Activated naive CD4-positive, alpha-beta T cell treated with anti-CD3 and anti-CD28 coated beads, Interleukin-2, amount 50 U/mL, for 24 hours (primary cell): ENCODE data around the gene PRRG4.
"Not testable (repeated sequence)": the region's sequence is repeated elsewhere in the genome, so short reads cannot be mapped to it uniquely, and the experiment has no call there.

ENCODE experiments used
- H3K27ac Mint-ChIP-seq: one replicate; pipeline ENCODE4 v1.8.0; 2021; ENCODE audit warnings: mild to moderate bottlenecking, mixed read lengths
- H3K27me3 Mint-ChIP-seq: one replicate; pipeline ENCODE4 v1.8.0; 2021; ENCODE audit warnings: mixed read lengths
- H3K36me3 Mint-ChIP-seq: one replicate; pipeline ENCODE4 v1.8.0; 2021; ENCODE audit warnings: mixed read lengths
- H3K4me1 Mint-ChIP-seq: one replicate; pipeline ENCODE4 v1.8.0; 2021; ENCODE audit warnings: mixed read lengths
- H3K4me3 Mint-ChIP-seq: one replicate; pipeline ENCODE4 v1.8.0; 2021; ENCODE audit warnings: mild to moderate bottlenecking, mixed read lengths
- H3K9me3 Mint-ChIP-seq: one replicate; pipeline ENCODE4 v1.8.0; 2021; ENCODE audit warnings: mixed read lengths

The PRRG4 gene

DNA sequence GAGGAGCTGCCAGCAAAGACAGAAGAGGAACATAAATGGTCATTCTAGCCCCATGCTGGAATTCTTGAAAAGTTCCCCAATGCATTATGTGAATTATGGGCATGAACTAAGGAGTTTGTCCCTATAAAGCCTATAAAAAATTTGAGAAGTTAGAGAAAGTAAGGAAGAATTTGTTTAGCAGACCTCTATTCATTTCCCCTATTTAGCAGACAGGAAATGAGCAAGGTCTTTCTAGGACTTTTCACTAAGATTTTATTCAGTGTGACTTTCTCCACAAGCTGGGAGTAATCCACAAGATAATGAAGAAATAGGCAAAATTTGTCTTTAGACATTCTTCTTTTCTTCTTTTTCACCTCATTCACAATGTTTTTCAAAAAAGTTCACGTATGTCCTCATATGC, 20.0 kb downstream of the PRRG4 start:
- Mint-ChIP-seq H3K36me3 (no peaks in the 10 kb centered on the region), H3K4me3 (no peak overlapping the region), H3K4me1 (peaks cover 8% of the 10 kb centered on the region), H3K9me3 (no peaks in the 10 kb centered on the region), H3K27ac (no peak overlapping the region), H3K27me3 (peaks cover 9% of the 10 kb centered on the region)

DNA sequence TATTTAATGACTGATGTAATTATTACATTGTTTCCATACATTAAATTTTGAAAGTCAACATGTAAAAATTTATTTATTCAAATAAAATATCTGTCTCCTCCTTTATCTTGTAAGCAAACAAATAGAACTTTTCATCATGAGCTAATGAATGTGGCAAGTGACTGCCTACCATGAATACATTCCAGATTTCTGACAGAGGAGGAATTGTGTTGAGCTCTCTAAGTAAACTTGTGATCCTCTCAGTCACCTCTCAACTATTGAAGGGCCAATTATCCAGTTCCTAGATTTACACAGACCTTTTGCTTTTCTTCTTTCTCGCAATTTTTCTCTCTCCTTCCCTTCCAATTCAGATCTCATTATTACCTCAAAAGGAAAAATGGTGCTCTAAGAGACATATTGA, 21.5 kb downstream of the PRRG4 start:
- H3K36me3 Mint-ChIP-seq: no peaks in the 10 kb centered on the region
- H3K4me3 Mint-ChIP-seq: no peak overlapping the region
- H3K4me1 Mint-ChIP-seq: peaks cover 8% of the 10 kb centered on the region

DNA sequence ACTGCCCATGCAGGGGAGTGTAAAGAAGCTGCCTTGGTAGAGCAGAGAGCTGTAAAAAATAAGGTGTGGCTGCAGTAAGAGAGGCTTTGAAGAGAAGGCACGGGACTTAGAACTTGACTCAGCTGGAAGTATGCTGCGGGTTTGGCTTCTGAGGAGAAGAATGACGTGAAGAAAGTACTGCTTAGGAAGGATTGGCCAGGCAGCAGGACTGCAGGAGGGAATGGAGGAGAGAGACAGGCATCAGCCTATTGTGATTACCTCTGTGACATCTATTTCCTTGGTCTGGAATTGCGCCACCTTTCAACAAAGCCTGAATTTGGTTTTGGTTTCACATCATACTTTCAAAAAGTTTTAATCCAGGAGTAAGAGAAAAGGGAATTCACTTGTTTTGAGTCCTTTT, 22.5 kb downstream of the PRRG4 start:
- no peaks in the 10 kb centered on the region for H3K36me3 Mint-ChIP-seq
- H3K4me1 Mint-ChIP-seq: peaks cover 8% of the 10 kb centered on the region
- peaks cover 4% of the 10 kb centered on the region for H3K27me3 Mint-ChIP-seq
- H3K9me3 Mint-ChIP-seq: no peaks in the 10 kb centered on the region
- H3K4me3 Mint-ChIP-seq: no peak overlapping the region
- H3K27ac Mint-ChIP-seq: no peak overlapping the region

More for the DNA sequence above, 21.5 kb downstream of the PRRG4 start:
- H3K27ac Mint-ChIP-seq: no peak overlapping the region
- H3K9me3 Mint-ChIP-seq: no peaks in the 10 kb centered on the region
- peaks cover 8% of the 10 kb centered on the region for H3K27me3 Mint-ChIP-seq

DNA sequence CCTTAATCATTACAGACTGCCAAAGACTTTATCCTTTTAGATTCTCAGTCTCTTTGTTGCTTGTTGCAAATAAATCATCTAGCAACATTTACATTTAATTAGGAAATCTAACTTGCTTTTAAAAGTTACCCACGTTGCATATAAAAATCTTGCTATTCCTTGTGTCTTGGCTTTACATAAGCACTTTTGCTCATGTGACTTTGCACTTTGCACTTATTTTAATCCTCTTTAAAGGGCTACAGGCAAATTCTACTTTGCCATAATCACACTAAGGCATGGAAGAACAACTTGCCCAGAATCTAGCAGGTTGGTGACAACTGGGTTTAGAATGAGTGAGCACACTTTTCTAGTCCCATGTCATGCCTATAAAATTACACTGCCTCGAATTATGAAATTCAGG, 25.9 kb downstream of the PRRG4 start:
- no peaks in the 10 kb centered on the region for H3K36me3 Mint-ChIP-seq
- no peaks in the 10 kb centered on the region for H3K4me1 Mint-ChIP-seq
- no peak overlapping the region for H3K27ac Mint-ChIP-seq
- no peak overlapping the region for H3K4me3 Mint-ChIP-seq
- no peaks in the 10 kb centered on the region for H3K9me3 Mint-ChIP-seq
- H3K27me3 Mint-ChIP-seq: no peaks in the 10 kb centered on the region

DNA sequence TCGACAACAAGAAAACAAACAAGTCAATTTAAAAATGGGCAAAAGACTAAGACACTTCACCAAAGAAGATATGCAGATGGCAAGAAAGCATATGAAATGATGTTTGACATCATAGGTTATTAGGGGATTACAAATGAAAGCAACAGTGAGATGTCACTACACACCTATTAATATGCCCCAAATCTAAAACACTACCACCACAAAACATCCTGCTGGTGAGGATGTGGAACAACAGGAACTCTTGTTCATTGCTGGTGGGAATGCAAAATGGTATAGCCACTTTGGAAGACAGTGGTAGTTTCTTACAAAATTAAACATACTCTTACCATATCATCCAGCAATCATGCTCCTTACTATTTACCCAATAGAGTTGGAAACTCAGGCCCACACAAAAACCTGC, 29.0 kb downstream of the PRRG4 start:
- Mint-ChIP-seq H3K4me3 (no peak overlapping the region), H3K27me3 (peaks cover 5% of the 10 kb centered on the region), H3K4me1 (no peaks in the 10 kb centered on the region), H3K9me3 (no peaks in the 10 kb centered on the region), H3K36me3 (no peaks in the 10 kb centered on the region), H3K27ac (no peak overlapping the region)

DNA sequence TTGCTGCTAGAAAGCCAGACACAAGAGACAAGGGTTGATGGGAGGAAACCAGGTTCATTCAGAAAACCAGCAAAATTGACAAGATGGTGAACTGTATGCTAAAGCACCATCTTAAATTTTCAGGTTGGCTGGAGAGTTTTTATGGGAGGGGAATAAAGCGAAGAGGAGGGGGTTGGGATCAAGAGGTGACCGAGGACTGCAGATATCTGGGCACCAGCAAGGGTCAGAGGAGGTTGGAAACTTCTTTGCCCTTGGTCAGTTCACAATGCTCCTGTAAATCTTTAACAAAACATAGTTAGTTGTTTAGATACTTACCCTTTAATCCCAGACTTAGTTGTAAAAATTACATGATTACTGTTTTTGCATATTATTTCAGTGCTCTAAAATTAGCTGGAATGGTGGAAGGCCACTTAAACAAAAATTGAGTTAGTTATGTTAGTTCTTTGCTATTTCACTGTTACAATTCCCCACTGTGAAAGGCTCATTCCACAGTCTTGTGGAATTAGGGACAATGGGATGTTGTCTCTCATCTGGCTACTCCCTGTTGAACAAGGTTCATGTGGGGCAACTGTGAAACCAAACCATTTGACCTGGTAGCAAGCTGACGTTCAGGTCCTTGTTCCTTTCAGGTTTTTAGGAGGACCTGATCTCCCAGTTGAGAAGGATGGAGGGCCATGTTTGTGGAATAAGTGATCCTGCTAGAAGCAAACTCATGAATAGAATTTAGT, 32.3 kb downstream of the PRRG4 start:
- H3K4me1 Mint-ChIP-seq: no peaks in the 10 kb centered on the region
- peaks cover 11% of the 10 kb centered on the region for H3K27me3 Mint-ChIP-seq

DNA sequence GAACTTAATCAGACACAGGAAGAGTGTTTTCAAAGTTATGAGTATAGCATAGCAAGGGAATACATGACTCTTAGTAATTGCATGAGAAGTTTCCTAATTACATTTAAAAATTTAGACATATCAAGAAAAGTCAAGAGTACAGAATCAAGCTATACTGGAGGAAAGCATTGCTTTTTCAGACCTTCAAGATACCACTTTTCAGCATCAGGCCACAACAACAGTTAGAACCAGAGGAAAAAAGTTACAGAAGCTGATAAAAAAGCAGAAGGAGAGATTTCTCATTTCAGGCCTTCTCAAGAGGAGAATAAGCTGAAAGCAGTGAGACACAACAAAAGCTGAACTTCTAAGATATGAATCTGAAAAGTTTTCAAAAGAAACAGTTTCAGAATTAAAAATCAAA, 34.8 kb downstream of the PRRG4 start:
- H3K27me3 Mint-ChIP-seq: peaks cover 11% of the 10 kb centered on the region
- H3K27ac Mint-ChIP-seq: no peak overlapping the region
- H3K36me3 Mint-ChIP-seq: no peaks in the 10 kb centered on the region
- H3K4me1 Mint-ChIP-seq: no peaks in the 10 kb centered on the region
- H3K4me3 Mint-ChIP-seq: no peak overlapping the region
- H3K9me3 Mint-ChIP-seq: no peaks in the 10 kb centered on the region

More for the DNA sequence above, 32.3 kb downstream of the PRRG4 start:
- no peak overlapping the region for H3K4me3 Mint-ChIP-seq
- no peaks in the 10 kb centered on the region for H3K36me3 Mint-ChIP-seq
- H3K27ac Mint-ChIP-seq: no peak overlapping the region
- no peaks in the 10 kb centered on the region for H3K9me3 Mint-ChIP-seq

DNA sequence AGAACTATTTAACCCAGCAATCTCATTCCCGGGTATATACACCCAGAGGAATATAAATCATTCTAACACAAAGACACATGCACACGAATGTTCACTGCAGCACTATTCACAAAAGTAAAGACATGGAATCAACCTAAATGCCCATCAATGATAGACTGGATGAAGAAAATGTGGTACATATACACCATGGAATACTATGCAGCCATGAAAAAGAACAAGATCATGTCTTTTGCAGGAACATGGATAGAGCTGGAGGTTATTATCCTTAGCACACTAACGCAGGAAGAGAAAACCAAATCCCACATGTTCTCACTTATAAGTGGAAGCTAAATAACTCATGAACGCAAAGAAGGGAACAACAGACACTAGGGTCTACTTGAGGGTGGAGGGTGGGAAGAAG, 39.0 kb downstream of the PRRG4 start:
- H3K4me1 Mint-ChIP-seq, H3K27ac Mint-ChIP-seq, H3K4me3 Mint-ChIP-seq, H3K9me3 Mint-ChIP-seq, H3K36me3 Mint-ChIP-seq: not testable (repeated sequence)
- peaks cover 11% of the 10 kb centered on the region for H3K27me3 Mint-ChIP-seq

DNA sequence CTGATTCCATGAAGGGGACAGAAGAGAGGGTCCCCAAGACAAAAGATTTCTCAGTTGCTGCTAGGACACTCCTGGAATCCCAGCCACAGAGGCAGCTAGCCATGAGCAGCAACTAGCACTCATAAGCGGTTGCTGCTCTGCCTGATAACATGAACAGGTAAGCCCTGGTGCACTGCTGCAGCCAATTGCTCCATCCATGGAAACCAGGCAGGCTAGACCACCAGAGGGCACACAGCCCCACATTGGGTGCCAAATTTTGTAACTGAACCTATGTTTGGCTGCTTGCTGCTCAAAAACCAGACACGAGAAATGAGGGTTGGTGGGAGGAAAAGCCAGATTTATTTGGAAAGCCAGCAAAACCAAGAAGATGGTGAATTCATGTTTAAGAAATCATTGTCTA, 40.9 kb downstream of the PRRG4 start:
- Mint-ChIP-seq H3K36me3 (no peaks in the 10 kb centered on the region), H3K9me3 (peaks cover 8% of the 10 kb centered on the region), H3K27ac (no peak overlapping the region), H3K4me1 (no peaks in the 10 kb centered on the region), H3K27me3 (peaks cover 7% of the 10 kb centered on the region), H3K4me3 (no peak overlapping the region)

DNA sequence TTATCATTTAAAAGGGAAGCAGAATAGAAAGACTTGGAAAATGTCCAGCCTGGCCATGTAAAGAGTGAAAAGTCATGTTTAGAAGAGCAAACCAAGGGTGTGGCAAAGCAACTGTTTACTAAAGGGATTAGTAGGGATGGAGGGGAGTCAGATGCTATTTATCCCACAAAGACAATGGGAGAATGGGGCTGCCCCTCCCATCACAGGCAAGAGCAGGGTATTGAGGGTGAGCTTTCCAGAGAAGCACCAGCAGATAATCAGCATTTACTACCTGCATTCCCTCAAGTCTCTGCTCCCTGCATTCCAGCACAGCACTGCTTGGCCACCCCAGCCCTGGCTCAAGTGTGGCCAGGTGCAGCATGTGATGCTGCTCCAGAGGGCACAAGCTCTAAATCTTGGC, 44.4 kb downstream of the PRRG4 start:
- Mint-ChIP-seq H3K4me1 (no peaks in the 10 kb centered on the region), H3K4me3 (no peak overlapping the region), H3K9me3 (peaks cover 8% of the 10 kb centered on the region), H3K27me3 (peaks cover 4% of the 10 kb centered on the region), H3K27ac (no peak overlapping the region), H3K36me3 (no peaks in the 10 kb centered on the region)

DNA sequence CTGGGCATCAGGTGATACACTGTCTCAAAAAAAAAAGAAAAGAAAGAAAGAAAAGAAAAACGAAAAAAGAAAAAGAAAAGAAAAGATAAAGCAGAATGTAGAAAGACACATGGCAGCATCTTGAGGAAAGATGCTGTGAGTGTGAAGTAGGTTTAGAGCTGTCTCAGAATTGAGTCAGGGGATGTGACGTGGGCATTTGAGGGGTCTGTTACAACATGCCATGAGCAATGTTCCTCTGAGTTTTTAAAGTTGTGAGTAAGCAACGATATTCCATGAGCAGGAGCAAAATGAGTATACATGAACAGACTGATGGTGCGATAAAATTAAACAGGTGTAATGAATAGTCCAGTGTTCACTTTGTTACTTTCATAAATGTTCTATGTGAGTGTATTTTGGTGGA, 51.6 kb downstream of the PRRG4 start:
- no peaks in the 10 kb centered on the region for H3K9me3 Mint-ChIP-seq
- H3K4me3 Mint-ChIP-seq: no peak overlapping the region
- H3K27ac Mint-ChIP-seq: no peak overlapping the region
- H3K36me3 Mint-ChIP-seq: no peaks in the 10 kb centered on the region
- no peaks in the 10 kb centered on the region for H3K27me3 Mint-ChIP-seq
- H3K4me1 Mint-ChIP-seq: no peaks in the 10 kb centered on the region

DNA sequence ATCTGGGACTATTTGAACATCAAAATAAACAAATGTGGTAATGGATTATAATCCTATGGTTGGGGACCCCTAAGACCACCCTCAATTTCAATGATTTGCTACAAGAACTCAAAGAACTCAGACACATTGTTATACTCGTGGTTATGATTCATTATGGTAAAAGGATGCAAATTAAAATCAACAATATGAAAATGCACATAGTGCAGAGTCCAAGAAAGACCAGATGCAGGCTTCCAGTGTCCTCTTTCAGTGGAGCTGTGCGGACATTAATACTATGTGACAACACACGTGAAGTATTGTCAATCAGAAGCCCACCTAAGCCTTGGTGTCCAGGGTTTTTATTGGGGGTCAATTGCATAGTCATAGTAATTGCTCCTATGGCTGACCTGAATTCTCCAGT, 53.7 kb downstream of the PRRG4 start:
- no peak overlapping the region for H3K27ac Mint-ChIP-seq
- no peaks in the 10 kb centered on the region for H3K27me3 Mint-ChIP-seq
- no peak overlapping the region for H3K4me3 Mint-ChIP-seq
- H3K36me3 Mint-ChIP-seq: no peaks in the 10 kb centered on the region
- no peaks in the 10 kb centered on the region for H3K4me1 Mint-ChIP-seq
- H3K9me3 Mint-ChIP-seq: no peaks in the 10 kb centered on the region

DNA sequence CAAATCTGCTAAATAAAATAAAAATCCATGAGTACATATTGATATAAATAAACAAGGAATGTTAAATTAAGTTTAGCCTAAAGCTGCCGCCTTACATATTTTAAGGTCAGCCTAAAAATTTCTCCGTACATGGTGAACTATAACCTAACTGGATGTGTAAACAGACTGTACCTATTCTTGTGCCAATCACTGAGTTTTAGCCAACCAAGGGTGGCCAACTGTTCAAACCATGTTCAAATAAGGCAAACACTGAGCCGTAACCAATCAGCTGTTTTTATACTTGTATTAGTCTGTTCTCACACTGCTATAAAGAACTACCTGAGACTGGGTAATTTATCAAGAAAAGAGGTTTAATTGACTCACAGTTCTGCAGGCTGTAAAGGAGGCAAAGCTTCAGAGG, 54.3 kb downstream of the PRRG4 start:
- H3K4me1 Mint-ChIP-seq: no peaks in the 10 kb centered on the region

DNA sequence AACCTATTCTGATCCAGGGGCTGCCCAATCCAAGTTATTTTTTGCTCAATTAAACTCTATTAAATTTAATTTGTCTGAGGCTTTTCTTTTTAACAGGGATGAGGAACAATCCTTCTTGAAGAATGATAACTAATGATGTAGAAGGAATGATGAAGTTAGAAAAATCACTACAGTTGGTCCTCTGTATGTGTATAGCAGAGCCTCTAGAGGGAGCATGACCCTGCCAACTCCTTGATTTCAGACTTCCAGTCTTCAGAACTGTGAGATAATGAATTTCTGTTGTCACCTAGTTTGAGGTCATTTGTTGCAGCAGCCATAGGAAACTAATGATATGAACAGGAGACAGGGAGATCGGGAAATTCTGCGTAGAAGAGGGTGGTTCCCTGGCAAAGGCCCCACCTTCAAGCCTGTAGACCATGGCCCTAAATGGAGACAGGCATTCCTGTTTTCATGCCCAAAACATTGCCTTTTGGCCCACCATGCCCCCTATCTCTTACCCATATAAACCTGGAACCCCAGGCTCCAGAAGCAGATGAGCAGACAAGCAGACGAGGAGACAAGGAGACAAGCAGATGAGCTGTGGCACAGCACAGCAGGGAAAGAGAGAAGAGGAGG, 55.1 kb downstream of the PRRG4 start:
- no peak overlapping the region for H3K27ac Mint-ChIP-seq
- peaks cover 2% of the 10 kb centered on the region for H3K4me1 Mint-ChIP-seq
- no peak overlapping the region for H3K4me3 Mint-ChIP-seq
- H3K36me3 Mint-ChIP-seq: no peaks in the 10 kb centered on the region
- H3K27me3 Mint-ChIP-seq: no peaks in the 10 kb centered on the region
- no peaks in the 10 kb centered on the region for H3K9me3 Mint-ChIP-seq

More for the DNA sequence above, 54.3 kb downstream of the PRRG4 start:
- Mint-ChIP-seq H3K36me3 (no peaks in the 10 kb centered on the region), H3K4me3 (no peak overlapping the region), H3K27ac (no peak overlapping the region), H3K27me3 (no peaks in the 10 kb centered on the region), H3K9me3 (no peaks in the 10 kb centered on the region)

DNA sequence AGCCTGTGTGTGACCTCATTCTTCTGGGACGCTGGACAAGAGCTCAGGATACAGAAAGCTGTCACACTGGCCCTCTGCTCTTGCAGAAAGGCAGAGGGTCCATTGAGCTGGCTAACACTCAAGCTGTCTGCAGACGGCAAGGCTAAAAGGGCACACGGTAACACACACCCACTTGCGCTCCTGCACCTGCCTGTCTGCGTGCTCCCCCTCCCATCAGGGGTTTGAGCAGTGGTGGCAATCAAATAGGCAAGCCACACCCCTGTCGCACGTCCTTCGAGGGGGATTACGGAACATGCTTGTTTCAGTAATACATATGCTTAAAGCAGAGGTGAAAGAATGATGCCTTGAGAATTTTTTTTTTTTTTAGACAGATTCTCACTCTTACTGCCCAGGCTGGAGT, 55.8 kb downstream of the PRRG4 start:
- Mint-ChIP-seq H3K4me1 (peaks cover 7% of the 10 kb centered on the region), H3K9me3 (no peaks in the 10 kb centered on the region), H3K27me3 (no peaks in the 10 kb centered on the region), H3K4me3 (no peak overlapping the region), H3K36me3 (no peaks in the 10 kb centered on the region), H3K27ac (no peak overlapping the region)

DNA sequence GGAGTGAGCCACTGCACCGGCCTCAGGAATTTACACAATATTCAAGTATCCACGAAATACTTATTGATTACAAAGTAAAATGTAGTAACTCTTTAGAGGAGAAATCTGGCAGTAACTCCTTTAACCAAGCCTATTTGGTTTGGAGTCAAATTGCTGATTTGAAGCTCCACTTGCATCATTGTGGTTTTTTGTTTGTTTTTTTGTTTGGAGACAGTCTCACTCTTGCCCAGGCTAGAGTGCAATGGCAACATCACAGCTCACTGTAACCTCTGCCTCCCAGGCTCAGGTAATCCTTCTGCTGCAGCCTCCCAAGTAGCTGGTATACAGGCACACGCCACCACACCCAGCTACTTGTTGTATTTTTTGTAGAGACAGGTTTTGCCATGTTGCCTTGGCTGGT, 56.5 kb downstream of the PRRG4 start:
- H3K4me1 Mint-ChIP-seq: peaks cover 11% of the 10 kb centered on the region
- H3K9me3 Mint-ChIP-seq: no peaks in the 10 kb centered on the region
- no peak overlapping the region for H3K27ac Mint-ChIP-seq
- no peak overlapping the region for H3K4me3 Mint-ChIP-seq
- no peaks in the 10 kb centered on the region for H3K27me3 Mint-ChIP-seq
- H3K36me3 Mint-ChIP-seq: no peaks in the 10 kb centered on the region
